ENCODE data around the gene JAM2. TPM values are rescaled to one million over a fixed set of nuclear protein-coding genes. Genes with fewer than 3 reads are reported as not detected.

JAM2 gene
- total RNA-seq, 3 donors from 2014 or later (not counting 1 experiment from before 2014, with no cell fraction given), result 0.09 TPM; not detected in 2

- Mint-ChIP-seq H3K36me3 (no peaks in the 10 kb centered on the region), H3K4me3 (peak overlapping the region; percentile 47), H3K27me3 (ENCODE audit: low read depth in 2 of 2) (peaks cover 41 to 58% of the 10 kb centered on the region in 2 donors), H3K9me3 (no peaks in the 10 kb centered on the region), H3K4me1 (peaks cover 14 to 22% of the 10 kb centered on the region in 2 donors), H3K27ac (no peak overlapping the region)
- Histone ChIP-seq H3K4me3 (ENCODE audit: low read length) (no peak overlapping the region), H3K36me3 (ENCODE audit: control insufficient read depth, insufficient read depth, low read length) (no peaks in the 10 kb centered on the region), H3K27me3 (ENCODE audit: control insufficient read depth, insufficient read depth, low read length) (peaks cover 5% of the 10 kb centered on the region), H3K9me3 (ENCODE audit: control insufficient read depth, insufficient read depth, low read length) (no peaks in the 10 kb centered on the region), H3K4me1 (ENCODE audit: control insufficient read depth, insufficient read depth, low read length) (peaks cover 15% of the 10 kb centered on the region), H3K27ac (ENCODE audit: low read length) (no peak overlapping the region)
- no peak for ATAC-seq
- 57% methylated on average over 5 of the region's 5 CpGs for WGBS (ENCODE audit: insufficient coverage)
- DNase-seq, result no peak
- intact Hi-C loops (cut with micrococcal nuclease), result no loop called here
- TF ChIP-seq CTCF (IDR thresholded peaks at IDR 0.05), result no peak
These were observed 1.9 kb downstream of the JAM2 start for GRCh38 chr21:25640943-25641292.

- H3K27me3 ChIP-seq (ENCODE audit: control insufficient read depth, insufficient read depth, low read length), result peaks cover 5% of the 10 kb centered on the region
- no peaks in the 10 kb centered on the region for H3K36me3 ChIP-seq (ENCODE audit: control insufficient read depth, insufficient read depth, low read length)
- no peak overlapping the region for H3K4me3 ChIP-seq (ENCODE audit: low read length)
- peaks cover 15% of the 10 kb centered on the region for H3K4me1 ChIP-seq (ENCODE audit: control insufficient read depth, insufficient read depth, low read length)
- no peak overlapping the region for H3K27ac ChIP-seq (ENCODE audit: low read length)
- H3K4me1 Mint-ChIP-seq, result peaks cover 13 to 21% of the 10 kb centered on the region in 2 donors
- H3K27ac Mint-ChIP-seq, result no peak overlapping the region
- no peak for DNase-seq
- intact Hi-C loops (cut with micrococcal nuclease), result no loop called here
- no peak for TF ChIP-seq CTCF (IDR thresholded peaks at IDR 0.05)
- no peak for ATAC-seq
- no peaks in the 10 kb centered on the region for H3K36me3 Mint-ChIP-seq
- peaks cover 28 to 35% of the 10 kb centered on the region in 2 donors for H3K27me3 Mint-ChIP-seq (ENCODE audit: low read depth in 2 of 2)
- H3K9me3 Mint-ChIP-seq, result no peaks in the 10 kb centered on the region
- no peaks in the 10 kb centered on the region for H3K9me3 ChIP-seq (ENCODE audit: control insufficient read depth, insufficient read depth, low read length)
- H3K4me3 Mint-ChIP-seq, result no peak overlapping the region
- WGBS (ENCODE audit: insufficient coverage), result 86% methylated on average over 3 of the region's 4 CpGs
These were observed 4.4 kb downstream of the JAM2 start for GRCh38 chr21:25643486-25643885.

- WGBS (ENCODE audit: insufficient coverage), result 100% methylated on average over 1 of the region's 1 CpG
- H3K4me1 Mint-ChIP-seq, result no peaks in the 10 kb centered on the region
- H3K9me3 Mint-ChIP-seq, result no peaks in the 10 kb centered on the region
- H3K4me3 Mint-ChIP-seq, result no peak overlapping the region
- ATAC-seq, result no peak
- intact Hi-C loops (cut with micrococcal nuclease), result no loop called here
- no peak overlapping the region for H3K4me3 ChIP-seq (ENCODE audit: low read length)
- no peak overlapping the region for H3K27ac Mint-ChIP-seq
- no peaks in the 10 kb centered on the region for H3K36me3 ChIP-seq (ENCODE audit: control insufficient read depth, insufficient read depth, low read length)
- H3K27me3 Mint-ChIP-seq (ENCODE audit: low read depth in 2 of 2), result peaks cover 16 to 18% of the 10 kb centered on the region in 2 donors
- H3K4me1 ChIP-seq (ENCODE audit: control insufficient read depth, insufficient read depth, low read length), result no peaks in the 10 kb centered on the region
- no peaks in the 10 kb centered on the region for H3K36me3 Mint-ChIP-seq
- H3K27ac ChIP-seq (ENCODE audit: low read length), result no peak overlapping the region
- H3K9me3 ChIP-seq (ENCODE audit: control insufficient read depth, insufficient read depth, low read length), result no peaks in the 10 kb centered on the region
- no peak for DNase-seq
- H3K27me3 ChIP-seq (ENCODE audit: control insufficient read depth, insufficient read depth, low read length), result no peaks in the 10 kb centered on the region
- no peak for TF ChIP-seq CTCF (IDR thresholded peaks at IDR 0.05)
These were observed 7.4 kb downstream of the JAM2 start for GRCh38 chr21:25646474-25646873.

GRCh38 chr21:25647647-25648046, 8.6 kb downstream of the JAM2 start:
- Mint-ChIP-seq H3K27ac (no peak overlapping the region), H3K27me3 (ENCODE audit: low read depth in 2 of 2) (peaks cover 6 to 7% of the 10 kb centered on the region in 2 donors), H3K4me3 (no peak overlapping the region), H3K4me1 (no peaks in the 10 kb centered on the region), H3K9me3 (no peaks in the 10 kb centered on the region), H3K36me3 (no peaks in the 10 kb centered on the region)
- ATAC-seq, result no peak
- 14% methylated on average over 5 of the region's 5 CpGs for WGBS (ENCODE audit: insufficient coverage)
- no peak for DNase-seq
- Histone ChIP-seq H3K9me3 (ENCODE audit: control insufficient read depth, insufficient read depth, low read length) (no peaks in the 10 kb centered on the region), H3K27ac (ENCODE audit: low read length) (no peak overlapping the region), H3K4me3 (ENCODE audit: low read length) (no peak overlapping the region), H3K36me3 (ENCODE audit: control insufficient read depth, insufficient read depth, low read length) (no peaks in the 10 kb centered on the region), H3K4me1 (ENCODE audit: control insufficient read depth, insufficient read depth, low read length) (no peaks in the 10 kb centered on the region), H3K27me3 (ENCODE audit: control insufficient read depth, insufficient read depth, low read length) (no peaks in the 10 kb centered on the region)
- TF ChIP-seq CTCF (IDR thresholded peaks at IDR 0.05), result no peak
- intact Hi-C loops (cut with micrococcal nuclease), result no loop called here

All from natural killer cell (primary cell).